ENCODE results near the gene CHD6.

The CHD6 gene, protein sequence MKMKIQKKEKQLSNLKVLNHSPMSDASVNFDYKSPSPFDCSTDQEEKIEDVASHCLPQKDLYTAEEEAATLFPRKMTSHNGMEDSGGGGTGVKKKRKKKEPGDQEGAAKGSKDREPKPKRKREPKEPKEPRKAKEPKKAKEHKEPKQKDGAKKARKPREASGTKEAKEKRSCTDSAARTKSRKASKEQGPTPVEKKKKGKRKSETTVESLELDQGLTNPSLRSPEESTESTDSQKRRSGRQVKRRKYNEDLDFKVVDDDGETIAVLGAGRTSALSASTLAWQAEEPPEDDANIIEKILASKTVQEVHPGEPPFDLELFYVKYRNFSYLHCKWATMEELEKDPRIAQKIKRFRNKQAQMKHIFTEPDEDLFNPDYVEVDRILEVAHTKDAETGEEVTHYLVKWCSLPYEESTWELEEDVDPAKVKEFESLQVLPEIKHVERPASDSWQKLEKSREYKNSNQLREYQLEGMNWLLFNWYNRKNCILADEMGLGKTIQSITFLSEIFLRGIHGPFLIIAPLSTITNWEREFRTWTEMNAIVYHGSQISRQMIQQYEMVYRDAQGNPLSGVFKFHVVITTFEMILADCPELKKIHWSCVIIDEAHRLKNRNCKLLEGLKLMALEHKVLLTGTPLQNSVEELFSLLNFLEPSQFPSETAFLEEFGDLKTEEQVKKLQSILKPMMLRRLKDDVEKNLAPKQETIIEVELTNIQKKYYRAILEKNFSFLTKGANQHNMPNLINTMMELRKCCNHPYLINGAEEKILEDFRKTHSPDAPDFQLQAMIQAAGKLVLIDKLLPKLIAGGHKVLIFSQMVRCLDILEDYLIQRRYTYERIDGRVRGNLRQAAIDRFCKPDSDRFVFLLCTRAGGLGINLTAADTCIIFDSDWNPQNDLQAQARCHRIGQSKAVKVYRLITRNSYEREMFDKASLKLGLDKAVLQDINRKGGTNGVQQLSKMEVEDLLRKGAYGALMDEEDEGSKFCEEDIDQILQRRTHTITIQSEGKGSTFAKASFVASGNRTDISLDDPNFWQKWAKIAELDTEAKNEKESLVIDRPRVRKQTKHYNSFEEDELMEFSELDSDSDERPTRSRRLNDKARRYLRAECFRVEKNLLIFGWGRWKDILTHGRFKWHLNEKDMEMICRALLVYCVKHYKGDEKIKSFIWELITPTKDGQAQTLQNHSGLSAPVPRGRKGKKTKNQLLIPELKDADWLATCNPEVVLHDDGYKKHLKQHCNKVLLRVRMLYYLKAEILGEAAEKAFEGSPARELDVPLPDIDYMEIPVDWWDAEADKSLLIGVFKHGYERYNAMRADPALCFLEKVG (N-terminal part only)

DNA sequence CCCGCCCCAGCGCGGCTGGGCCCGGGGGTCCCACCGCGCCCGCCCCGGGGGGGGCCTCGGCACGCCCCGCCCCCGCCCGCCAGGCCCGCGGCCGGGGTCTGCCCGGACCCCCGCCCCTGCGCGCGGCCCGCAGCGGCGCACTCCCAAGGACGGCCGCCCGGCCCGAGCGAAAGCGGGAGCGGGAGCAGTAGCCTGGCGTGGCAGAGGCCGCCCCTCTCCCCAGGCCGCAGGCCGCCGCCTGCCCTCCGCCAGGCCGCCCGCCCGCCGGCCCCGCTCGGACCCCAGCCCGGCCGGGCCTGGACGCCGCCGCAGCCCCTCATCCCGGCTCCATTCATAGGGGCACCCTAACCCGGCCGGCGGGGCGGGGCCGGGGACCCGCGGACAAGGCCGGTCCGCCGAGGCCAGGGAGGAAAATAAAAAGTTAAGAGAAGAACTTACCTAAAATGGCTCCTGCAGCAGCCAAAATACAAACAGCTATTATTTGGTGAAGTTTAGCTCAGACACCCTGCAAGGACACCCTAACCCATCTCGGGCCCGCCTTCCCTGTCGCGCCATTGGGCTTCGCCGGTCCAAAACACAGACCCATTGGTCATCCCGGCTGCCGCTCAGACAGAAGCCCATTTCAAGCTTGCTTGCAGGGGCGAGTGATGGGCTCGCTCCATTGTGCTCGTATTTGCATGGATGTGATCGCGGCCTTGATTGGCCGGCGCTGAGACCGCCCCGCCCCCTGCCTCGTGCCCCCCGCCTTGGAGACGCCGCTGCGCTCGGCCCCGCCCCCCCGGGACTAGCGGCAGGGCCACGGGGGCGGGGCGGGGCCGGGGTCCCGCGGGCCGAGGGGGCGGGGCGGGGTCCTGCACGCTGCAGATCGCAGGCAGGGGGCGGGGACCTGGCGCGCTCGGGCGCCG is at the start of gene CHD6:
CHD6 (minus strand) TSS at position 476 of the 905 bp plus-strand sequence. CDS start 67,040 bp downstream, outside the sequence.
- DNase-seq (ENCODE audit: low spot score), result peak; percentile 99

DNA sequence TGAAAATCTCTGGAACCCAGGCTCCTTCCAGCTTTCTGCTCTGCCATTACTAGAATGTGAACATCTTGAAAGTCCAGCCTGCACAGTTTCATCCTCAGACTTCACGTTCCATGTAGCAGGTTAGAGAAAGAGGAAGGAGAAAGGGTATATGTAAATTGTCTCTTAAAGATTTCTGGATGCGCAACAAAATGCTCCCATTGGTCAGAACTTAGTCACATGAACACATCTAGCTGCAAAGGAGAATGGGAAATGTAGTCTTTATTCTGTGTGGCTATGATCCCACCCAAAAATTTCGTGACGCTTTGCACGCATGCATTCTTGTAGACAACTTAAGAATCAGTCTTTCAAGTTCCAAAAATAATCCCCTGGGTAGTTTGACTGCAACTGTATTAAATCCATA is 46.4 kb upstream of the CHD6 start:
- peak; percentile 8 for DNase-seq (ENCODE audit: low spot score)

DNA sequence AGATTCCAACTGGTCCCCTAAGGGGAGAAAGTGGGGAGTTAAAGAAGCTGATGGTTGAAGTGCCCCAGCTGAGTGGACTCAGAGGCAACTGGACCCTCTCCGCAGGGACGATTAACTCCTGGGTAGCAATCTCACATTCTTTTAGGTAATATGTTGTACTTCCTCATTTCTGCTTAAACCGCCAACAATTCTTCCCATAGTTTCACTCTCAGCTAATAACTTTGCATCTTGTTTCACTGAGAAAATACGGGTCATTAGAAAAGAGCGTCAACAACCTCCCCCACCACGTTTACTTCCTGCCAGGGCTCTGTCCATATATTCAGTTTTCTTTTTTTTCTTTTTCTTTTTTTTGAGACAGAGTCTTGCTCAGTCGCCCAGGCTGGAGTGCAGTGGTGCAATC is 39.5 kb upstream of the CHD6 start:
- DNase-seq (ENCODE audit: low spot score), result no peak

DNA sequence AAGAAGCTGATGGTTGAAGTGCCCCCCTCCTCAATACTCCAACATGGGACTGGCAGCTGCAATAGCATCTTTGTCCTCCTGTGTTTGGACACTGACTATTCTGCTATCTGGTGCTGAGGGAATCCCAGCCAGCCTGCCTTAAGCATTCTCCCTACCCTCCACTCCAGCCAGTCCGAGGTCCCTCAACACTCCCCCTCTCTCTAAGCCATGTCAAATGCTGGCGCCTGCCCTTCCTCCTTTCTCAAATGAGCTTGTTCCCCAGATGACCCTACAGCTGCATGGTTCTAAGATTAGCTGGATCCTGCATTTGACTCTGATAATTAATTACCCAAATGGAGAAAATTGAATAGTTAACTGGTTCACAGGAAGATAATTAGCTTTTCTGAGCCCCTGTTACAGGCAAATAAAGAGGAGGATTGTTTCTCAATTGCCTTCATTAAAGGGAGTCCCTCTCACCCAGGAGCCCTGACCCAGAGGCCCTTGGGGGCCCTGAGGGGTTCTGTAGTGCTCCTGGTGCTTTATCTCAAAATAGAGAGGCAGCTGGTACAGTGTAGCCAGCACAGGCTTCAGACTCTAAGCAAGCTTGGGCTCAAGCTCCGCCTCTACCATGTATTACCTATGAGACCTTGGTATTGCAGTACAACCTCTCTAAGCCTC is 37.9 kb upstream of the CHD6 start:
- no peak for DNase-seq (ENCODE audit: low spot score)

DNA sequence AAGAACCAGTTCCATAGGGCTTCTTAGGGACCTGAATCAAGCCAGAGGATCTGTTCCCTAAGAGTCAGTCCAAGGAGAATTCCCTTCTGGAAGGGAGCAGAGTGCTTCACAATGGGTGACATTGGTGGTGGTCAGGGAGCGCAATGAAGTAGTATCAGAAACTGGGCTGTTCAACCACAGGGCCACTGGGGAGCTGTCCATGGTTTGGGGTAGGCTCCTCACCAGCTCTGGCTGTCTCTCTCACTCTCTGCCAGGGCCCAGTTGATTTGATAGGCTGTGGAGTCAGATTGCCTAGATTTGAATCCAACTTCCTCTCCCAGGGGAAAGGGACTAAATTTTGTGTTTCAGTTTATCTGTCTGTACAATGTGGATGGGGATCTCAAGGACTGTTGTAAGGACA is 36.7 kb upstream of the CHD6 start:
- peak; percentile 12 for DNase-seq (ENCODE audit: low spot score)

DNA sequence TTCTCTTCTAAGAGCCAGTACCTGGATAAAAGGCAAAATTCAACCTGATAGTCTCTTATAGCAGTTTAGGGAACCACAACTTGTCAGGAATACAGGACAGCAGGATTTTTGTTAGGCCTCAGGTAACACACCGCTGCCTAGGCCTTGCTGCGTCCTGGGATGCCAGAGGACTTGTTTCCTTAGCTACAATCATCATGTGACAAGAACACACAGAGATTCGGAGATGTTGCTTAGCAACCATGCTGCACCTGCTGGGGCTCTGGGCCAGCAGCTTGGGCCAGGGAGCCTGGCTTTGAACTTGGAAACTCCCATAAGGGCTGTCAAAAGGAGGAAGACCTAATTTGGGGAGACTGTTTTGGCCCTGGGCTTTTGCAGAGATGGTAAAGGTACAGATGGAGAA is 36.1 kb upstream of the CHD6 start:
- DNase-seq (ENCODE audit: low spot score), result no peak

DNA sequence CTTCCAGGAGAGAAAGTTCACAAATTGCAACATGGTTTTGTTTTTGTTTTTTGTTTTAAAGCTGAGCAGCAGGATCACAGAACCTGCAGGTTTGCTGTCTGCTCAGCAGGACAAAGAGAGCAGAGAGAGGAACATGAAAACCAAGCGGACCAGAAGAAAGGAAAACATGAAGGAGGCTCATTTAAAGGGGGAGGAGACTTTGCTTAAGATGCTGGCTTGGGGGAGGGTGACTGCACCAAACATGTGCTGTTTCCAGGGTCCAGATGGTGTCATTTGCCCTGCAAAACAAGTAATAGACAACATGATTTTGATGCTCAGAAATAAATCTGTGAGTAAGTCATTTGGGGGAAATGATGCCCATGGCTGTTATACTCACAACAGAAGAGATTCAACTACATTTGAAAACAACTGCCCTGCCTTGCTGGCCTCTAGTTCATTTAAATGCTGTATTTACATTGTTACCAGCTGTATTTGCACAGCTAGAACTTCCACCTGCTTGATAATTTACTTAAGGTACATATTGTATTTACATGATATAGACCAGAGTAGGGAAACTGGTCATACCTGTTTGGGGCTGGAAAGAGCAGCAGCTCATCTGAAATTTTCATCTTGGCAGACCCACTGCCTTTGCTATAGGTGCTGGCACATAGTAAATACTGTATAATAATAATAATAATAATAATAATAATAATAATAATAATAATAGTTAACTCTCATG is 32.2 kb upstream of the CHD6 start:
- DNase-seq (ENCODE audit: low spot score), result no peak

DNA sequence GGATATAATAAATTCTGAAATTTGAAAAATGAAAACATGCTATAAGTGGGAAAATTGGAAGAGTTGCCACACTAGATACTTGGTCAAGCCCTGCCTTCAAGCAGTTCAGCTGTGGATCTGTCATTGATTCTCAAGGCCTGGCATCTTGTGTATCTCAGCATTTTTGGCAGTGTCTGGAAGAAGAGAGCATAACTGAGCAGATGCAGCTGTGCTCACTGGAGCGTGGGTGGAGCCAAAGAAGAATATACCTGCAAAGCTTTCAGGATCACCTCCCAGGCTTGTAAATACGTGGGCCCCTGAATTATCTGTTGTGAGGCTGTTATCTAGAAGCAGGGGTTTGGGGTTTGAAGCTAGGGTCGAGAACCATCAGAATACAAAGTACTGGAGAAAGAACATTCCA is 31.3 kb upstream of the CHD6 start:
- DNase-seq (ENCODE audit: low spot score), result no peak

DNA sequence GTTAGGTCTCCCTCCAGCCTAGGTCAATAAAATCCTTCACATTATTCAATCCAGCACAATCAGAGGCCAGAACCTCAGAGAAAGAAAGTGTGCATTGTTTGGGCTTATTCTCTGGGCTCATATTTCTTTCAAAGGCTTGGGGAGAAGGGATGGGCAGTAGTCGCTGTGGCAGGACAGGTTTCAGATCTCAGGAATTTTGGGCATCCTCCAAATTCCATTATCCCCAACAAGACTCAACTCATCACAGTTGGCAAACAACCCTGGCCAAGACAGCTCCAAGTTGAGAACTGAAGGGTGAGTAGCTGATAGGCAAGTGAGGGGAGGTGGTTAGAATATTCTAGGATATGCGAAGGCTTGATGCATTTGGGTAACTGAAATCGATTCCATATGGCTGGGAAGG is 27.2 kb upstream of the CHD6 start:
- no peak for DNase-seq (ENCODE audit: low spot score)

DNA sequence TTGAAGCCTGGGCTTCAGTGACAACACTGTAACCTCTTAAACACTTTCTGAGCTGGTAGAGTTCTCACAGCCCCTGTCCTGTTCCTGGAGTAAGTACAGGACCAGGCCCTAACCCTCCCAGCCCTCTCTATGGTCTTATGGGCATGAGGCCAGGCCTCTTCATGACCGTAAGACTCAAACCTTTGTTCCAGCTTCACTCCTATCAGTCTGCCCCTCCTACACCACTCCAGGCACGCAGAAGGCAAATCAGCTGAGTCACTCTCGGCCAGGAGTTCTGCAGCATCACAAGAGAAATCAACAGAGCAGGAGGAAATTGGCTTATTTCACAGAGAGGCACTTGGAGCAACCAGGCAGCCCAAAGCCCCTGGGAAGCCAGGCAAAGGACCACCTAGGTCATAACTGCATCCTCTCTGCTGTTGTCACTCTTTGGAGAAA is 25.3 kb upstream of the CHD6 start:
- peak; percentile 31 for DNase-seq (ENCODE audit: low spot score)

DNA sequence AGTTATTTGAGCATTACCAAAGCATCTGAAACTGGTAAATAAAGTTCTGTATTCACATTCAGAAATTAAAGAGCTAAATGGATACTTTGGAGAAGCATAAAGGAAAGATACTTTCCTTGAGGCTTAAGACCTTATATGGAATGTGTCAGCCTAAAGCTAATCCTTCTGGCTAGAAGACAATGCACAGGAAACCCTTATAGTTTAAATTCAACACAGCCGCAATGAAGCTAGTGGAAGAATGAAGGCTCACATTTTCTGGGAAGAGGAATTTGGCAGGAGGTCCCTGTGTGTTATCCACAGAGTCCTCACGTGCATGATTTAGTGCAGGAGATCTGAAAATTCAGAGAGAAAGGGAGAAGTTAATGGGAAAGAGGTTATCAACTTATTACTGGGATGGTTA is 21.5 kb upstream of the CHD6 start:
- DNase-seq (ENCODE audit: low spot score), result no peak

DNA sequence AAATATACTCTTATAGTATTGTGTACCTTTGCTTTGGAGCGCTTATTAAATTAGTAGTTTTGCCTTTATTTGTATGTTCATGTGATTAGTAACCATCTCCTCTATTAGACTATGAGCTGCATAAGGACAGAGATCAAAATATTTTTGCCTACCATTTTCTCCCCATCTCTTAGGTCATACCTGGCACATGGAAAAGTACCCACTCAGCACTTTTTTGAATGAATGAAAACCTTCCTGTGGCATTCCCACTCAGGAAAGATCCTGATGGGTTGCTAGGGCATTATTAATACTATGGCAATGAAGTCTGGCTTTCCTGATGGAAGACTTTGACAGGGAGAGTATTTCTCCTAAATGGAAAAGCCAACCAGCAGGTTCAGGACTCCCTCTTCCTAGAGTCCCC is 20.3 kb upstream of the CHD6 start:
- DNase-seq (ENCODE audit: low spot score), result no peak

DNA sequence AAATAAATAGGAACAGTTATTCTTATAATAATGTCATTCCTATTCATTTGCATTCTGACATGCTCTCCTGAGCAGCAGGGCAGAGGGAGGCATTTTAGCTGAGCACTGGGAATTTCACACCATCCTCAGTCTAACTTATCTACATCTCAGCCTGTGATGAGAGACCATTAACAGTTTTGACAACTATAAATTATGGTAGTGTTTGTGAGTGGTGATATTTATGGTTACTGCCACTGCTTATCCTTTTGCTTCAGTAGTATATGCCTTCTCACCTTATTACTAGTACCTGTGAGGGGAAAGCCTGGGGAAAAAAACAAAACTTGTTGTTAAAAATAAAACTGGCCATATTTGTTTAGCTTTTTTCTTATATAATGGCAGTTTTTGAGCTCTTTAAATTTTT is 17.0 kb upstream of the CHD6 start:
- DNase-seq (ENCODE audit: low spot score), result no peak

DNA sequence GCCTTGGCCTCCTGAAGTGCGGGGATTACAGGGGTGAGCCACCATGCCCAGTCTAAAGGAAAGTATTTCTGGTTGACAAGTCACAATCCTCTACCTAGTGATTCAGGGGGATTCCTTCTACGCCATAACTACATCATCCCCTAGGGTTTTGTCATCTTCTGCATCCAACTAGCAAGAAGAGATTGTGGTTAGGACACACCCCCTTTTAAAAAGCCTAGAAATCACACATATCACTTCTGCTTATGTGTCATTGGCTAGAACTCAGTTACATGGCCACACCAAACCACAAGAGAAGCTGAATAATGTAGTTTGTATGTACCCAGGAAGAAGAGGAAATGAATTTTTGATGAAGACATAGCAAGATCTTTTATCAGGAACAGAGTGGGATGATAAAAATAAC is 14.7 kb upstream of the CHD6 start:
- DNase-seq (ENCODE audit: low spot score), result no peak

DNA sequence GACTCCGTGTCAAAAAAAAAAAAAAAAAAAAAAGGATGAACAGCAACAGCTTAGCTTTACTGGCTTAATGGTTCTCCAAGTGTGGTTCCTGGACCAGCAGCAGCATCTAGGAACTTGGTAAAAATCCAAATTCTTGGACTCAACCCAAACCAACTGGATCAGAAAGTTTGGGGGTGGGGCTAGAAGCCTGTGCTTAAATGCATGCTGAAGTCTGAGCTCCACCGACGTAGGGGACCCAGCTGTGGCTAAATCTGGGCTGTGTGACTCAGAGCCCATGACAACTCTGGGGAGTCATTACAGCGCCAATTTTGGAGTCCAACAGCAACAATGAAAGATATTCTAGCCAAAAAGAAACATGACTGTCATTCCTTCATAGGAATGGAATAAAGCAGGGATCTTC is 13.6 kb upstream of the CHD6 start:
- DNase-seq (ENCODE audit: low spot score), result no peak

DNA sequence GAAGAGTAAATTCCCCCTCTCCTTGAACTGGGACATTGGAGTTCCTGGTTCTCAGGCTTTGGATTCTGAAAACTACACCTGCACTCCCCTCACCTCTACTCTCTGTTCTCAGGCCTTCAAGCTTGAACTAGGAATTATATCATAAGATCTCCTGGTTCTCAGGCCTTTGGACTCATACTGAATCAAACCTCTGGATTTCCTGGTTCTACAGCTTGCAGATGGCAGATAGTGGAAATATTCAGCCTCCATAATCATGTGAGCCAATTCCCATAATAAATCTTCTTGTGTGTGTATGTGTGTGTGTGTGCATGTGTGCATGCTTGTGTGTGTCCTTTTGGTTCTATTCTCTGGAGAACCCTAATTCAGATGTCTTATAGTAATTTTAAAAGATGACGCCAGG is 12.7 kb upstream of the CHD6 start:
- no peak for DNase-seq (ENCODE audit: low spot score)

DNA sequence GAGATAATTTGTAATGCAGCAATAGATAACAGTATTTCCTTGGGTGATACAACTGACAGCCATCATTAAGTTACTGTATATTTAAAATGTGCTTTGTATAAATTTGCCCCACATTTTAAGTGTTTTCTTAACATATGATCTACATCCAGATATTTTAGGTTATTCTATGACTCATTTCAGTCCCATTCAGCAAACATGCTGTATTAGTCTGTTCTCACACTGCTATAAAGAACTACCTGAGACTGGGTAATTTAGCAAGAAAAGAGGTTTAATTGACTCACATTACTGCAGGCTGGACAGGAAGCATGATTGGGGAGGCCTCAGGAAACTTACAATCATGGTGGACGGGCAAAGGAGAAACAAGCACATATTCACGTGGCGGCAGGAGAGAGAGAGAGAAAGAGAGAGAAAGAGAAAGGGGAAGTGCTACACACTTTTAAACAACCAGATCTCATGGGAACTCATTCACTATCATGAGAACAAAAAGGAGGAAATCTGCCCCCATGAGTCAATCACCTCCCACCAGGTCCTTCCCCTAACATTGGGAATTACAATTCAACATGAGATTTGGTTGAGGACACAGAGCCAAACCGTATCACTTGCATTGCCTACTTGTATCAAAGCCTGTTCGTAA is 9.6 kb upstream of the CHD6 start:
- no peak for DNase-seq (ENCODE audit: low spot score)

DNA sequence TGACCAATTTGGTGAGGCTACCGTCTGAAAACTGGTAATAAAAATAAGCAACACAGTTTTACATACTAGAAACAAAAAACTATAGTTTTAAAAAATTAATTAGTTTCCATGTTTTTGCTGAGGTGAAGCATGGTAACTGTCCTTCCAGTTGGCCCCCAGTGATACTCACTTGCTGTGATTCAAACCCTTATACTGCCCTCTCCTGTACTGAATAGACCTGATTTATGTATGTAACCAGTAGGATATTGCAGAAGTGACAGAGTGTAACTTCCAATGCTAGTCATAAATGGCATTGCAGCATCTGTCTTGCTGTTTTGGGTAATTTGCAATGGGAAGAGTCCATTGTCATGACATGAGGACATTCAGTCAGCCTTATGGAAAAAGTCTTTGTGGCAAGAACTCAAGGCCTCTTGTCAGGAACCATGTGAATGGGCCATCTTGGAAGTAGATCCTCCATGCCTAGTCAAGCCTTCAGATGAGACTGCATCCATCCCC is 8.9 kb upstream of the CHD6 start:
- DNase-seq (ENCODE audit: low spot score), result no peak

DNA sequence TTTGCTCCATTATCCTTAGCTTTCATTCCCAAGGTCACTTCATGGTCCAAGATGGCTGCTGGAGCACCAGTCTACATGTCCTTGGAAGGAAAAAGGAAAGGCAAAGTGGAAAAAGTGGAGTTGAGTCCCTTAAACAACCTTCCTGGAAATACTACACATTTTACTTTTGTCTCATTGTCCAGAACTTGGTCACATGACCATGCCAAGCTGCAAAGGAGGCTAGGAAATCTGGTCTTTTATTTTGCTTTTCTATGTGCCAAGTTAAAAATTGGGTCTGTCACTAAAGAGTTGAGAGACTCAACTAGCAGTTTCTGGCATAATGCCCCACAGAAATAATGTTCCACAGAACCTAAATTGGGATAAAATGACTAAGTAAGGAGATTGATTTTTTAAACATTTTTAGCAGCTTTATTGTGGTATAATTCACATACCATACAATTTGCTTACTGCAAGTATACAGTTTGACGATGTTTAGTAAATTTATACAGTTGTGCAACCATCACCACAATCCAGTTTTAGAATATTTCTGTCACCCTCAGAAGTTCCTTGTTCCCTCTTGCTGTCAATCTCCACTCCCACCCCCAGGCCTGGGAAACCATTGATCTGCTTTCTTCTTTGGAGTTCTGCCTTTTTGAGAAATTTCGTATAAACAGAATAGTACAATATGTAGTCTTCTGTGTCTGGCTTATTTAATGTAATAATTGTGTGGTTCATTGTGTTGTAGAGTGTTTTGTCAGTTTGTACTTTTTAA is 5.6 kb upstream of the CHD6 start:
- DNase-seq (ENCODE audit: low spot score), result no peak
